Vagina (tissue), 2 donors: Measurements from ENCODE around the gene RAB11FIP4.

ENCODE experiments used
- CTCF ChIP-seq, 3 experiments: fragments of 450-650 bp in 2 of 3; fragments of 200-600 bp in 1 of 3; sonication (generic) in 1 of 3; IDR thresholded peaks; one replicate each; pipeline ENCODE4 v1.5.1; 2017 to 2019; ENCODE audit warnings: antibody characterized with exemption in 3 of 3, mild to moderate bottlenecking in 2 of 3, moderate library complexity in 2 of 3
- POLR2A ChIP-seq, 2 donors: fragments of 450-650 bp; IDR thresholded peaks; one replicate each; pipeline ENCODE4 v1.6.1; 2017; ENCODE audit warnings: antibody characterized with exemption in 2 of 2, mild to moderate bottlenecking in 2 of 2, moderate library complexity in 2 of 2
- POLR2AphosphoS5 ChIP-seq, 2 donors: sonication (generic); formaldehyde crosslinking; IDR thresholded peaks; one replicate each; pipeline ENCODE4 v1.9.0; 2017; ENCODE audit warnings: antibody characterized with exemption in 2 of 2, mild to moderate bottlenecking in 2 of 2, low read depth in 1 of 2; ENCODE audit not compliant: insufficient read depth in 1 of 2

GRCh38 chr17:31534223-31534888, 142.9 kb downstream of the RAB11FIP4 start:
- no peak for TF ChIP-seq CTCF (IDR thresholded peaks at IDR 0.05)
- no peak for TF ChIP-seq POLR2AphosphoS5 (IDR thresholded peaks at IDR 0.05; ENCODE audit: insufficient read depth in 1 of 2, low read depth in 1 of 2)
- TF ChIP-seq POLR2A (IDR thresholded peaks at IDR 0.05): no peak
